GM19467 (cell line): ENCODE data around the gene PRL.

ENCODE experiments used
- ATAC-seq: cut with Tn5 transposase; IDR thresholded peaks from one replicate; pipeline ENCODE4 v1.9.1; 2021; ENCODE audit warnings: mild to moderate bottlenecking, moderate library complexity; ENCODE audit not compliant: unreplicated experiment

The PRL gene

DNA sequence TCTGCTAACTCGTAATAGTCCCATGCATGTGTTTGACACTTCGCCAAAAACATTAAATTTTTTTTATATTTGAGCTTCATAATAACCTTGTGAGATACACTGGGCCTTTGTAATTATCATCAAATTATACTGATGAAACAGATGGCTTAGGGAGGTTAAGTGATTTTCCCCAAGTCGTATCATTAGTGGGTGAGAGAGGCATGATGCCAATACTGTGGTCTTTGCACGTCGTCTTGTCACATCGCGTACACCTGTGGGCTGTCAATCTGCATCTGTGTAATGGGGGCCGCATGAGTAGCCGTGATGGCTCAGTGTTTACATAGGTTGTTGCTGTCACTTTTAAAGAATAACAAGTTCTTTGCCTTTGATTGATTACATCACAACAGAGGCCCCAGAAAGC, 1.7 kb downstream of the PRL start:
- no peak for ATAC-seq

GRCh38 chr6:22294301-22294700, 2.5 kb downstream of the PRL start:
- no peak for ATAC-seq

- no peak for ATAC-seq
Measured at GRCh38 chr6:22290045-22290444, 6.8 kb downstream of the PRL start.

DNA sequence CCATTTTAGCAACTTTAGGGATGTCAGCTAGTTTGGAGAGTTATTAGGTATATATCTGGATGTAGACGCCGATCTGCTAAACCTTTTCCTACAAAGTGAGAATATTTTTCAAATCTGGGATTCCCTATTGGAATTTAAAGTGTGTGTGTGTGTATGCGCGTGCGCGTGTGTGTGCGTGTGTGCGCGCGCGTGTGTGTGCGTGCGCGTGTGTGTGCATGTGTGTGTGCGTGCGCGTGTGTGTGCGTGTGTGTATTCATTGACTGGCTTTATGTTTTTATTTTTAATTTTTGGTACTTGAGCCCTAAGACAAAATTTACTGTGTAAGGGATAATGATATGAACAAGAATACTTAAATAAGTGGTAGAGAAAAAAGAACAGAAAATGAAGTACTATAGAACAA, 8.1 kb downstream of the PRL start:
- ATAC-seq, result no peak

DNA sequence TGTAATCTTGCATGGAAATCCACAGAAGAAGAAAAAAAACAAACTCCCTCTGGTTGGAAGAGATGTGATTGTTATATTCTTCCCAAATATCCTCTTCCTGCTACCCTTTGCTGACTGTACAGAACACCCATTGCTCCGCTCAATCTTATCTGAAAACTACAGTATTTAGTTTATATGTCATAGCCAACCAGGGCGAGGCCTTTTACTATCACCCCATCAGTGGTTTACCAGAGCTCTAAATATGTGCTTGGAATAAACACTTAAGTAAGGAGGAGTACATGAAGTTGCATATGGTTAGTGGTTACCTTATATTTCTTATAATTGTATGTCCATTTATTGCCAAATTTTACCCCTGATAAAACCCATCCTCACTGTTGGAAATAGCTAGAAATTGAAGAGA, 12.2 kb downstream of the PRL start:
- ATAC-seq, result no peak

DNA sequence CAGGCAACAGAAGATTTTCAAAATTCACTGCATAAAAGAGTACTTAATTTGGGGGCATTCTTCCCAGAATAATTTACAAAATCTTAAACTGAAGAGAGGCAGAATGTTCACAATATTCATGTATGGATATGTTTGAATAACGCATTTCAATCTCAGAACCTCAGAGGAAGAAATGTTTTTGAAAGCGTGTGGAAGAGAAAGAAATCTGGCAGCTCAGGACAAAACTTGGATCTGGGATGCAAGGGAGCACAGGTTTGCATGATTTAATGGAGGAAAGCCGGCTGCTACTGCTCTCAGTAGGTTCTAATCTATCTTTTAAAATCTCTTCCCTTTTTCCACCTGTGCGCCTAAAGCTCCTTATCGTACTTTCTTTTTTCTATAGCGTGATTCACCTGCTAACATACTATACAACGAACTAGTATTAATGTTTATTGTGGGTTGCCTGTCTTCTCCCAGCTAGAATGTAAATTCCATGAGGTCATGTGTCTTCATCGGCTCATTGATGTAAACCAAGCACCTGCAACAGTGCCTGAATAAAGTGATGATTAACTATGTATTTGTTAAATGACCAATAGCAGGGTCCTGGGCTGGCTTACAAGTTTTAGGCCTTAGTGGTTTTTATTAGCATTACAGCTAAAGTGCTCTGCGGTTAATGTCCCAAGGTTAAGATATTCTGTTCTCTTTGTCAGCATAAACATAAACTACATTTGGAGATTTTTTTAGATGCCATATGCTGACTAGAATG, 15.3 kb downstream of the PRL start:
- ATAC-seq, result no peak

DNA sequence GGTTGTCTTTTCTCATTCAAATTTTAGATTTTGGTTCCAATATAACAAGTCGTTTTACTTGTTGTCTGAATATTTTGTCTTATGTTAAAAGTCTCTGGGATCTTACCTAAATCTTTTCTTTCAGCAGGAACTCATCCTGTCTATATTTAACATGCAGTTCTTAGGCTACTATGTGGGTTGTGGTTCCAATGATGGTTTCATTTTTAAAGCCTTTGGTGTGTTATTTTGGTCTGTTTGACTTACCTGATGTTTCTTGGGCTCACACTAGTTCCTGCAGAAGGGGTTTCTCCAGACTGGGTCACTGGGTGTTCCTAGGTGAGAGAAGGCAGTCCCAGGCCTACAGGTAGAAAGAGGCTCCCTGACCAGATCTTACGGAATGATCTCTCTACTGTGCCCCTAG, 17.4 kb downstream of the PRL start:
- no peak for ATAC-seq

DNA sequence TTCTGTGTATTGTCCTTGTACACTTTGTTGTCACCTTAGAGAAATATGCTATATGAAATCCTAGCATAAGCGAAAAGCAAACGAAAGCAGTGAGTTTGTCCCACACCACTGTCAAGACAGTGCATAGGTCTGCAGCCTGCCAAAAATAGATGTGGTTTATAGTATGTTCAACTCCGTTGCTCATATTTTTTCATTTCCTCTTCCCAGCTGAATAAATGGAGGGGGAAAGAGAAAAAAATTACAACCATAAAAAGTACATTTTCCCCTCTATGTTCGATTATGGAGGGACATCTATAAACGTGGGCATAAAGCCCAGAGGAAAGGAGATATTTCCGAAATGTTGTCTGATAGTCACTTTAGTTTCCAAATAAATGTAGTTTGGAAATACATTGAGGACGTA, 25.8 kb downstream of the PRL start:
- no peak for ATAC-seq

GRCh38 chr6:22263748-22264147, 33.1 kb downstream of the PRL start:
- no peak for ATAC-seq

DNA sequence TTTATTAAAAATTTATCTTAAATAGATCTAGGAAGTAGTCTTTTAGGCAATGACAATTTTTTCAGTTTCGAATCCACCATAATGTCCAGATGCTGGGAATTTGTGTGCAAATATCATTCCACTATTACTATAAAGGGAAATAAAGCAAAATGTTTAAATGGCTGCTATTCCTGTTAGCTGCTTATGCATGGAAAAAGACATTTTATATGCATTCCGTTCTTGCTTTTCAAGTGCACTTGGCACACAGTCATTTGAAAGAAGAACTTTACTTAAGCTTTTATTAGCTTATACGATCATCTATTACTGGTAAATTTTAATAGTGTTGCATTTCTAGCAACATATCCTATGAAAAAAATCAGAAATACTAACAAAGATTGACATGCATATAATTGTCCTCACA, 42.0 kb downstream of the PRL start:
- ATAC-seq, result no peak

GRCh38 chr6:22253955-22254655, 42.7 kb downstream of the PRL start:
- ATAC-seq, result no peak

GRCh38 chr6:22251348-22251747, 45.5 kb downstream of the PRL start:
- ATAC-seq, result no peak

DNA sequence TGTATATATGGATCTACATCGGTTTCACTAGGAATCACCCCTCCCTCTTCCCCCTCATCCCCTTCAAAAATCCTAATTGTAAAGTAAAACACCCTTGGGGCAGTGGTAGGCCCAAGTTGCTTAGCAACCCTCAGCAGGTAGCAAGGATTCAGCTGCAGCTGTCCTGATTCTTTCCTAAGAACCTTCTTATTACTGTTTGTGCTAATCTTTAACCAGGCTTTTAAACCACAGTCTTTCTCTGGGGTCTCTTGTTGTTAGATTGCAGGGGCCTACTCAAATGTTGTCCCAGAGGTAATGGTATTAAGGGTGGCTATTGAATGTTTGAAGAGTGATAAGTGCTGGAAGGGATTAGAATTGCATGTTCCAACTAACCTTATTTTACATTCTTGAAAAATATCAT, 46.4 kb downstream of the PRL start:
- no peak for ATAC-seq

DNA sequence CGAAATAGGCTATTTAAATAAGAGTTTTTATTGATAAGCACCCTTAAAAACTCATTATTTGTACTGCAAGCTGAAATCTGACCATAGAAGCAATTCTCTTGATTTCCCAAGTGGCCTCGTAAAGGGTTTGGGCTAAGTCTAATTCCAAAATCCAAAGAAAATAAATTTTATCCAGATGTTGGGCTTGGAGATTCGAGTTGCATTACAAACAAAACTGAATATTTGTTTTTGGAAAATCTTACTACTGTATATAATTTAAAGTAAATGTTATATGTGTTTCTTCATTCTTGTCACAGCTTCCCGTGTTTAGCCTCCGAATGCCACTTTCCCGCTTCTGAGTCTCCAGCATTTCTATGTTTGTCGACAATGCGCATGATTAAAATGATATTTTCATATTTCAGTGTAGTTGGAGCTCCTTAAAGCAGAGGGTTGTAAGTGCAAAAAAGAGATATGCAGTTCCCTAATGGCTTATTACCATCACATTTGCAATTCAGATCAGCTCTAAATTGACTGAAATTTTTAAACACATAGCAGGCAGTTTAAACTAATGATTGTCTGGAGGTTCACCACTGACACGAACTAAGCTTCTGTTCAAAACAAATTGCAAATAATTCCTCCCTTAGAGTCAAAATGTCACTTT, 47.0 kb downstream of the PRL start:
- no peak for ATAC-seq

- ATAC-seq, result no peak
Measured at GRCh38 chr6:22248513-22249308, 48.1 kb downstream of the PRL start.

DNA sequence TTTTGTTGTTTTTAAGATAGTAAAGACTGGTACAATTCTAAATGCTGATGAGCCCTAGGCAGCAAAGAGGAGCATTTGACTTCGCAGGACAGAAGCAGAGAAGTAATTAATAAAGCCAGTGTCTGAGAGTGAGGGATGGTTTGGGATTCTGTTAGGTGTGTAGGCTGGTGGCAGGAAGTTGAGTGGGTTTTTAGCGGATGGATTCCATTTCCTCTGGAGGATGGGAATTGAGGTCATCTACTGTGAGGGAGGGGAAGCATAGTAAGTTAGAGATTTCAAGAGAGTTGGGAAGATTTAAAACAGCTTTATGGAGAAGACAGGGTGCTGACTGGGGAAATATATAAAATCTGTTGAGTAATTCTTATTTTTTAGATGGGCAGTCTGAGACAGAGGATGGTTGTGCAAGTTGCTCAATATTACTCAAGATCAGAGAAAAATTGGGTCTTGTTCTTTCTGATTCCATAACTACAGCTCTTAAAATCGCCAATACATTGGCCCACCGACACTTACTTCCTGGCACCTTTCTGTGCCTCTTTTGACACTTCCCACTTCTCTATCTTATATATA, 48.8 kb downstream of the PRL start:
- ATAC-seq, result no peak

DNA sequence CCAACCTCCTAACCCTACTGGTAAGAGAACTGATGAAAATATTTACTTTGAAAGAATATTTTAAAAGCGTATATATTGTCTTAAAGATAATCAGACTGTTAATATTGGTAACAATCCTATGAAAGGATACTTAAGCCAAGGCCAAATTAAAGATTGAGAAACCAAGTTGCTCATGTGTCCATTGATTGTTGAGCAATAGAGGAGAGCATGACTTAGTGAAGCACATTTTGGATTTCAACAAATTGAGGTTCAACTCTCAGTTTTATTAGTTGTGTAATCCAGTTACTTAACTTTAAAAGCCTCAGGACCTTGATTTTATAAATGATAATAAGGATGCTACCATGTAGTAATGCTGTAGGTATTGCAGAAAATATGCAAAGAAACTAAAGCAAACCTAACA, 56.8 kb downstream of the PRL start:
- no peak for ATAC-seq

- ATAC-seq, result no peak
Measured at GRCh38 chr6:22239261-22239921, 57.4 kb downstream of the PRL start.

- no peak for ATAC-seq
Measured at GRCh38 chr6:22238861-22239260, 58.0 kb downstream of the PRL start.

DNA sequence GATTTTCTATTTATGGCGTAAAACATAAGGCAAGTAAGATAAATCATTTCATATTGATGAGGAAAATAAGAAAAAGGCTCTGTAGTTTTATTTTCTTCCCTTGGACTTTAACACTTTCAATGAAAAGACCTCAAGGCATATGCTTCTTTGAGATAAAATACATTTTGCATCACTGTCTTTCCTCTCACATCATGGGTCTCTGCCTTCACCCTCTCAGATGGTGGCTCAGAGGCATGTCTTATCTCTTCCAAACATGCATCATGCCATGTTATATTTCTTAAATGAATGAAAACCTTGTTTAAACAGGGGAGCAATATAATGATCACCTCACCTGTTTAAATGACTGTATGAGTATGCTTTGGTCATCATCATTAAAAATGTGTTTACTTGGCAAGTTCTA, 59.3 kb downstream of the PRL start:
- no peak for ATAC-seq
